NOMO-1 (cell line): ENCODE data around the gene DGCR2.
A peak's percentile ranks its signal among the peaks of the same experiment; 100 is the strongest.

Experiments used
- DNase-seq, 2 experiments: peaks; one replicate each; lab custom pipeline; 2025; ENCODE audit not compliant: unreplicated experiment in 2 of 2; lab: John Stamatoyannopoulos, UW

Gene DGCR2

DNA sequence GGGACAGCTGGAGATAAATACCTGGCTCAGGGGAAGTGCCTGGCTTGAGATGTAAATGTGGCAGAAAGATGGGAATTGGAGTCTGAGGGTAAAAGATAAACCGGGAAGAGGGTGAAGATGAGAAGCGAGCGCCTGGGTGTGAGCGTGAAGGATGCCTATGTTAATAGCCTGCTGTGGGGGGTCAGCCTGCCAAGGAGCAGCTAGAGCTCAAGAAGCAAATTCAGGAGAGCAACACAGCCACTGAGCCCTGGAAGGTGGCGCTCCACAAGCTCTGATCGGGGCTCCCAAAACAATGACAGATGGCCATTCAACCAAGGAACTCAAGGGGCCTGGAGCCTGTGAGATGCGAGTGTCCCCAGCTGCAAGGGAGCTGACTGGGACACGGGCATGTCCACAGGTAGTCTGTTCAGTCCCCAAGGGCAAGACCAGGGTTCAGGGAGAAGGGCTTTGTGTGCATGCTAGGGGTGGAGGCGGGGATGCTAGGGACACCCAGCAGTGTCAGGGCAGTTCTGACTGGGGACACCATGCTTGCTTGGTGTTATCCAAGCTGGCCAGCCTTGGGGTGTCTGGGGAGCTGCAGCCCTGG is 25.1 kb upstream of the DGCR2 start:
- no peak for DNase-seq

DNA sequence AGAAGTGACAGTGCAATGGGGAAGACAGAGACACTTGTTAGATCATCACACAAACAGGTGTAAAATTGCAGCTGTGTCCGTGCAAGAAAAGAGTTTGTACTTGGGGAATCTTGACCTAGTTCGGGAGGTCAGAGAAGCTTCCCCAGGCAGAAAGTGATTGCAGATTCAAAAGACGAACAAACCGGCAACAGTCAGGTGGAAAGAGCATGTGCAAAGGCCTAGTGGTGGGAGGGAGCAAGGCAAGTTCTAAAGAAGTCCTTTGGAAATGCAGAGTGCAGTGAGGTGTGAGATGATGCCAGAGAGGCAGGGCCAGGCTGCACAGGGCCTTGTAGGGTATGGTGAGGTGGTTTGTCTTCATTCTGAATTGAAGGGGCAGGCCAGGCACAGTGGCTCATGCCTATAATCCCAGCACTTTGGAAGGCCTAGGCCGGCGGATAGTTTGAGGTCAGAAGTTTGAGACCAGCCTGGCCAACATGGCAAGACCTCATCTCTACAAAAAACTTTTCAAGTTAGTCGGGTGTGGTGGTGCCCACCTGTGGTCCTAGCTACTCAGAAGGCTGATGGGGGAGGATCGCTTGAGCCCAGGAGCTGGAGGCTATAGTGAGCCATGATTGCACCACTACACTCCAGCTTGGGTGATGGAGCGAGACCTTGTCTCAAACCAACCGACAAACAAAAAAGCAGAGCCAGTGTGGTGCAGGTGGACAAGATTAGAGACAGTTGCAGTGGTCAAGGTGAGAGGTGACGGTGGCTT is 24.2 kb upstream of the DGCR2 start:
- DNase-seq = no peak

DNA sequence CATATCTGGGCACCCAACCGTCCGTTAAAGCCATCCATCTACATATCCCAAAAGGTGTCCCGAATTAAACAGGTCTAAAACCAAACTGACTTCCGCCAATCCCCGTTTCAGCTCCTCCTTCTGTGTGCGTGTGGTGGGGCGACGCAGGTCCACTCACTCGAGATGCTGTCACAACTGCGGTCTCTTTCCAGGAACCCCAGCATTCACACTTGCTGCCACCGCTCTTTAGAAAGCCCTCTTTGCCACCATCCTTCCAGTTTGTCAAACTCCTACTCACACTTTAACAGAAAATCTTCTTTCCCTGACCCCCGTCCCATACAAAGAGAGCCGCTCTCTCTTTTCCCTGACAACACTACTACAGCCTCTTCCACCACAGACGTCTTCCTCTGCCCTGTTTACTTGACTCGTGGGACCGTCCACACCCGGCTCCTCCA is 21.8 kb upstream of the DGCR2 start:
- DNase-seq = peak; percentile 9 to 15

DNA sequence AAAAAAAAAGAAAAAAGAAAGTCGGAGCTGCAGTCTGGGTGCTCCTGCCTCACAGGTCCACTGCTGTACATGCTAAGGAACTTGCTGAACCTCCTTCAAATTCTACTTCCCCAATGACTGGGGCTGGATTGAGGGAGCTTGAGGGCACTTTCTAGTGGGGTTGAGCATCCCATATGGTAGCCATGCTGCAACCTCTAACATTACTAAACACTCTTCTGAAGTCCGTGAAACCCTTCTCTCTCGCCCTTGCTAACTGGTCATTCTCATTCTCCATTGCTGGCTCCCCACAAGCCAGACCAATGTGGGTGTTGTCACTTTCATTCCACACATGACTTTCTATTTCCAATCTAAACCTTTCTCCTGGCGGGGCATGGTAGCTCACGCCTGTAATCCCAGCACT is 21.0 kb upstream of the DGCR2 start:
- no peak for DNase-seq

DNA sequence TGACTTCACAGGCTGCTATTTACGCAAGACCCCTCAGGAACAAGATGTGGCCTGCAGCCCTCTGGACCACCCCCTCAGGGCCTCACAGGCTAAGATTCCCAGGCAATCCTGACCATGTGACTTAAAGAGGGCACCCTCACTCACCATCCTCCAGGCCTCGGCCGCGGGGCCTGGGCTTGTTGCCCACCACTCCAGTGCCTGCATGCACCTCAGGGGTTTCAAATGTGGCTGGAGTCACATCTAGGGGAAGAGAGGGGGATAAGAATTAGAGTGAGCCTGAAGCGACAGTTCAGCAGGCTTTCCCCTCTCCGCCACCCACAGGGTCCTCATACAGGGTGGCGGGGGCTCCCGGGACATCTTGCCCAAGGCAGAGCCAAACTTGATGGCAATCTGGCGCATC is 20.2 kb upstream of the DGCR2 start:
- no peak for DNase-seq

DNA sequence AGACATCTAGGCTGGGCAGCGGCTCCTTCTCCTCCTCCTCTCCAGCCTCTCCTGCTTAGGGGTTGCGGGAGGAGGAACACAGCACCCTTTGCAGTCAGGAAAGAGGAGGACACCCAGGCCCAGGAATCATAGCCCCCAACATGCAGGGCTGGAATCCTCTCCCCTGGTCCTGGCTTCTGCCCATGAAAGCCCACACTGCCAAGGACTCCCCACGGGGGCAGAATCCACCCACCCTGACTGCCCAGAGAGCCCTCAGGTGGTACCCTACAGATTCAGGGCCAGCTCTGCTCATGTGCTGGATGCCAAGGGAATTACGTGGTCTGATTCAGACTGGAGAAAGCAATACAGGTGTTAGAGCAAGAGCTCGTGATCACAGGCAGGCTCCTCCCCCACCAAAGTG is 17.8 kb upstream of the DGCR2 start:
- DNase-seq = no peak

DNA sequence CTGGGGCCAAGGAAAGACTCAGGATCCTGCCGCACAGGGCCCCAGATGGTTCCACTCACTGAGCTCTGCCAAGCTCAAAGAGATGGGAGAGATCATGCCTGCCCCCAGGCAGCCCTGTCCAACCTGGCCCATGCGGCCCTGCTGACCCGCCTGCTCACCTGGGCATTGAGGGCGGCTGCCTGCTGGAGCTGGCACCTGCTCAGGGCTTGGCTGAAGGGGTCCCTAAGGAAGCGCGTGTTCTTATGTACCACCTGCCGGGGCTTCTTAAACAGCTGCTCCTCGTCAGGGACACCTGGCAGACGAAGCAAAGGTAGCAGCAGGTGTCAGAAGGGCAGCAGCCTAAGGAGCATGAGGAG is 16.8 kb upstream of the DGCR2 start:
- DNase-seq = no peak

DNA sequence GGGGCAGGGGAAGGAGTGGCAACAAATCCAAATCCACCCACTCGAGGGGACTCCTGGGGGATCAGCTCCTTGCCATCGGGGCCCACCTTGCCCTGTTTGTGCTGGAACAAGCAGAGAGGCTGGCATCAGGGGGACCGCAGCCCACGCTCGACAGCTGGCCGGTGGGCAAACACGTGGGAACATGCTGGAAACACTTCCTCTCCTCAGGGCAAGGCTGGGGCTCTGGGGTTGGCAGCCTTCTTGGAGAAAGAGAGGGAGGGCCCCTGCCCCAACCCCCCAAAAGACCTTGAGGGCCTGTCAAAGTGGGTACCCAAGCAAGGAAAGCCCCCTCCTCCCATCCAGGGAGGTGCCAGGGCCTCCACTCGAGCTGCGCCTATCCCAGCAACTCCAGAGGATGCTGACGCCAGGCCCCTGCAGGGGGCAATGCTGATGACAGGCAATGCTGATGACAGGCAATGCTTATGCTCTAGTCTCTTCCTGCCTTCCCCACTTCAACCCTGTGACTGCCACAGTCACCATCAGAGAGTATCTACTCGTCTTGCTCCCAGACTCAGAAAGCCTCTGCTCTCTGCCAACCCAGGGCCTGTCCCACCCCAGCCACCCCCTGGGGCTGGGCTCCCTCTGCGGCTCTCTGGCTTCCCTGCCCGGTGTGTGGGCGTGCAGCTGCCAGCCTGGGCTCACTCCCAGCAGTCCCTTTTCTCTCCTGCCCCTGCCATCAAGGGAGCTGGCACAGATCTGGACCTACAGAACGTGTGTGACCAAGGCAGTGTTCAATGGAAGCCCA is 16.2 kb upstream of the DGCR2 start:
- no peak for DNase-seq

DNA sequence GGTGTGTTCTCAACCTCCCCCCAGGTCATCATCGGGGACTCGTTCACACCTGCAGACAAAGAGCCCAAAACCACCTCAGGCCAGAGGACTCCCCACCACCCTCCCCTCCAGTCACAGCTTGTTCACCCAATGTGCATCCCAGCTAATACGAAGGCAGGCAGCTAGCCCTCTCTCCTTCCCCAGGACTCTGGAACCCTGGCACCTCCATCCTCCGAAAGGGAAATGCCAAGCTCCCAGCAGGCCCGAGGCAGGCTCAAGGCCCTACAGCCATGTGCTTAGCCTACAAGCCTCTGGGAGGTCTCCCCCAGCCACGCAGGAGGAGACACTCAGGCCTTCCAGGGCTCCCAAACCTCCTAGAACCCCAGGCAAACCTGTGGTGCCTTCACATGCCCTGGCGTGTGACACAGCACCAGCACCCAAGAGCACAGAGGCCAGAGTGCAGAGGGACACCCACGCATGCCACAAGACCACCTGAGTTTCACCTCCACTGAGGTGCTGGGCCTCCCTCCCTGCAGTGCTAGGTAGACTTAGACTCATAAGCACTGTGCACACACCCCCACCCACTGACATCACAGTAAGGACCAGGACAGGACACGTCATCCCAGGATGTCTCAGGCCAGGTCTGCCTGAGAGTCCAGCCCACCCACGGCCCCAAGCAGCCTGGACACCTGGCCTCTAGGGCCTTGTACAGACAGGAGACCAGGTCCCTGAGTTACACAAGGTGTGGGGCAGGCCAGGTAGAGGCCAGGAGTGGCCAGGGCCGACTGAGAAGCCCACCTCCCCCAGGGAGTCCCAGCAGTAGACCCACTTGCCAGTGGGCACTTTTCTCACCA is 15.4 kb upstream of the DGCR2 start:
- no peak for DNase-seq

DNA sequence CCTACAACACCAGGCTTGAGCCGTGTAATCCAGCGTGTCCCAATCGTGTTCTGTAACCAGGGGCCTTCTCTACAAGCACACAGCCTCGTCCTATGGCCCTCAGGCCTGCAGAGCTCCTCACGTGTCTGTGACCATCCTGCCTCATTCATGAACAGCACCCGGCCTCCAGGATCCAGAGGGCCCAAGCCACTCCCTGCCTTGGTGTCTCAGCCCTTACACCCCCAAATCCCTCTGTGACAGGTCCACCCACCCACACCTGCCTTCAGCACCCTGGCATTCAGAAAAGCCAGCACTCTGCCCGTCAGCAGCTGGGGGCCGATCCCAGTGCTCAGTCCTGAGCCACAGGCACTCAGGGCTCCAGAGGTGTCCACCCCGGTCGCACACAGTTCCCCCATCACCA is 14.7 kb upstream of the DGCR2 start:
- DNase-seq = no peak

DNA sequence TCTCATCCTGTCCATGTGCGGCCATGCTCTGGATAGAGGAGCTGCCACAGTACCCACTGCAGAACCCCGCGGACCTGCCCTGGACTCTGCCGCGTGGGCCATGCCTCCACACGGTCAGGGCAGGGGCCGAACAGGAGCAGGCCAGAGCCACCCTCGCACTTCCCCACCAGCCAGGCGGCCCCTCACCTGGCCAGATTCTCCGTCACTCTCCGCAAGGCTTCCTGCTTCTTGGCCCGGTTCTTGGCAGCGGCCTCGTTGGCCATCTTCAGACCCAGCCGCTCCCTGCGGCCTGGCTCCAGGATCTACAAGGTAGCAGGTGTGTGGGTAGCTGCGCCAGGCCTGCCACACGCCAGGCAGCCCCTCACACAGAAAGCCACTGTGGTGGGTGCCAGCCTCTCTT is 12.7 kb upstream of the DGCR2 start:
- no peak for DNase-seq

DNA sequence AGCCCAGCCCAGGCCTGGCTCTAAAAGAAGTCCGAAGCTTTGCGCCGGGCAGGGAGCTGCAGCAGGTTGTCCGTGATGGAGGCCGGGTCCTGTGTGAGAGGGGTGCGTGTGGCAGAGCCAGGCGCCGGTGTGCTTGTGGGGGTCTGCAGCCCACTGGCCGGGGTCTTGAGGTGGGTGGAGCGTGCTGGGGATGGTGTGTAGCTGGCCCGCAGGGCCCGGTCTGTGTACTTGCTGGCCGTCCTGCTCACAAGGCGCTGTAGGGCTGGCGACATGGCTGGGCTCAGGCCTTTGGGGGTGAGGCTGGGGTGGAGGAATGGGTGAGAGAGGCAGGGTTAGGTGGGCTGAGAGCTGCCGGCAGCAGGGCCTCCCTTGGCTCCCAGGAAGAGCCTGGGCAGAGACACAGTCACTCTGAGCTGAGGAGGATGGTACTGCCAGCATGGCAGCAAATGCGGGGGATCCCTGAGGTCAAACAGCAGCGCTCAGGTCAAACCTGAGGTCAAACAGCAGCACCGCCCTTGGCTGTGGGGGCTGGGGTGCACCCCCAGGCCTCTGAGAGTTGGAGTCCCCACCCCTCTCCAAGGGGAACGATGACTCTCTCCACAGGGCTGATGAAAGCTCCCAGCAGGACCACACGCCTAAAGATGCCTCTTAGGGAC is 12.1 kb upstream of the DGCR2 start:
- DNase-seq = no peak

DNA sequence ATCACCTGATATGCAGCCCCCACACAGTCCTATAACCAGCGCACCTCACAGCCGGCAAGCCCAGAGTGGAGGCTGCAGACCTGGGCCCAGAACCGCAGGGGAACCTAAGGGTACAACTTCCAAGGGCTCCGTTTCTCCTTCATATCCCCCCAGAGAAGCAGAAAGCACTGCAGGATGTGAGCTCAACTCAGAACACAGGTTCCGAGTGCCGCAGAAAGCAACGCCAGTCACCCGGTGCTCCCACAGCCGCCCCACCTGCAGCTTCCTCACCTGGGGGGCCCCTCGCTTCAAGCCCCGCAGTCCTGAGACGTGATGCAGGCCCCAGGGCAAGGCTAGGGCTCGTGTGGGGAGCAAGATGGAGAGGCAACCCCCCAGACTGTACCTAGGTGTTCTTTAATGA is 11.3 kb upstream of the DGCR2 start:
- DNase-seq = no peak

DNA sequence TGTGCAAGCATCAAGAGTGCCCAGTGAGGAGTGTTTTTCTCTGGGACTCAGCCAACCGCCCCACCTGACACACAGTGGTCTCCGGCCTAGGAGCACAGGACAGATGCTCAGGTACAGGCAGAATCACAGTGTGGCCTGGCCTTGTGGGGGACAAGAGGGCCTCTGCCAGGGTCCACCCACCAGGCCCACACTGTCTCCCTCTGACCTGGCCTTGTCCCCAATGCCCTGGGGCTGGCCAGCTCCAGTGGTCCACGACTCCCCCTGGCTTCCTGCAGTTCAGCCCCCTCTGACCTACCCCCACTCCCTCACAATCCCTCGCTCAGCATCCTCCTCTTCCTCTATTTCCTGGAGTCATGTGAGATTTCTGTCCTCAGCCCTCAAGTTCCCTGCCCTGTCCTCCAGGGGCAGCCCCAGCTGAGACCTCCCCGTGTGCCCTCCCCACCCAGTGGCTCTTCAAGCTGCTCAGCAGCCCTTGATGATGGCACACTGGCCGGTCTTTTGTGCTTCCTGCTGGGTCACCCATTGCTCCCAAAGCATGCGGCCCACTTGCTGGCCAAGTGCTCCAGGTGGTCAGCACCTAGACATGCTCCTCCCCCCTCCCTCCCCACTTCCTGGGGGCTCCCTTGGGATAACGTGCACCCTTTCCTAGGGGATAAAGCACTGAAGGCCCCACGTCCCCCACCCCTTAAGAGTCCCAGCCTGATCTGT is 10.6 kb upstream of the DGCR2 start:
- no peak for DNase-seq

DNA sequence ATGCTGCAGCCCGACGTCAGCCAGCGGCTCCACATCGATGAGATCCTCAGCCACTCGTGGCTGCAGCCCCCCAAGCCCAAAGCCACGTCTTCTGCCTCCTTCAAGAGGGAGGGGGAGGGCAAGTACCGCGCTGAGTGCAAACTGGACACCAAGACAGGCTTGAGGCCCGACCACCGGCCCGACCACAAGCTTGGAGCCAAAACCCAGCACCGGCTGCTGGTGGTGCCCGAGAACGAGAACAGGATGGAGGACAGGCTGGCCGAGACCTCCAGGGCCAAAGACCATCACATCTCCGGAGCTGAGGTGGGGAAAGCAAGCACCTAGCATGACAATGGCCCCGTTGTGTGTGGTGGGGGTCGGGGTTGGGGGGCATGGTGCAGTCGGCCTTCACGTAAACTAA is 9.9 kb upstream of the DGCR2 start:
- DNase-seq = no peak

DNA sequence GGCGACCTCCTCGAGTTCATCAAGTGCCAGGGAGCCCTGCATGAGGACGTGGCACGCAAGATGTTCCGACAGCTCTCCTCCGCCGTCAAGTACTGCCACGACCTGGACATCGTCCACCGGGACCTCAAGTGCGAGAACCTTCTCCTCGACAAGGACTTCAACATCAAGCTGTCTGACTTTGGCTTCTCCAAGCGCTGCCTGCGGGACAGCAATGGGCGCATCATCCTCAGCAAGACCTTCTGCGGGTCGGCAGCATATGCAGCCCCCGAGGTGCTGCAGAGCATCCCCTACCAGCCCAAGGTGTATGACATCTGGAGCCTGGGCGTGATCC is 9.4 kb upstream of the DGCR2 start:
- DNase-seq = no peak

DNA sequence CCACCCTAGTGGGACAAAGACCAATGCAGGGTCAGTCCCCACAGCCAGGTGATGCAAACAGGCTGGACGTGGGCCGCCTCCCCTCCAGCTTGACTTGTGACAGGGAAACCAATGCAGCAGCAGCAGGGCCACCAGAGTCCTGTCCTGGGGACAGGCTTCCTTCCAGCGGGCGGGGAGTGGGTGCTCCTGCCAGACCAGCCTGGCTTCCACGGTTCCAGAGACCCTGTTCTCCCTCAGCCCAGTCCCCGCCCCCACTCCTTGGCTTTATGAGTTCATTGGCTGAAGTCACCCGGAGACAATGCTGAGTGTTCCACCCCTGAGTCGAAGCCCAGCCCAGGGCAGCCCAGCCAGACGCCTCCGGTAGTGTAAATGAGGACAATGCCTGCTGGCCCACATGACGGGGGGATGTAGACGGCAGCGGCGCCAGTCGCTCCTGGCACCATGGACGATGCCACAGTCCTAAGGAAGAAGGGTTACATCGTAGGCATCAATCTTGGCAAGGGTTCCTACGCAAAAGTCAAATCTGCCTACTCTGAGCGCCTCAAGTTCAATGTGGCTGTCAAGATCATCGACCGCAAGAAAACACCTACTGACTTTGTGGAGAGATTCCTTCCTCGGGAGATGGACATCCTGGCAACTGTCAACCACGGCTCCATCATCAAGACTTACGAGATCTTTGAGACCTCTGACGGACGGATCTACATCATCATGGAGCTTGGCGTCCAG is 8.9 kb upstream of the DGCR2 start, which contains the start of gene TSSK2:
Gene TSSK2, plus strand, starts transcription at position 350 of the 726 bp plus-strand sequence. Its CDS starts 92 bp downstream, at position 442.
- no peak for DNase-seq

DNA sequence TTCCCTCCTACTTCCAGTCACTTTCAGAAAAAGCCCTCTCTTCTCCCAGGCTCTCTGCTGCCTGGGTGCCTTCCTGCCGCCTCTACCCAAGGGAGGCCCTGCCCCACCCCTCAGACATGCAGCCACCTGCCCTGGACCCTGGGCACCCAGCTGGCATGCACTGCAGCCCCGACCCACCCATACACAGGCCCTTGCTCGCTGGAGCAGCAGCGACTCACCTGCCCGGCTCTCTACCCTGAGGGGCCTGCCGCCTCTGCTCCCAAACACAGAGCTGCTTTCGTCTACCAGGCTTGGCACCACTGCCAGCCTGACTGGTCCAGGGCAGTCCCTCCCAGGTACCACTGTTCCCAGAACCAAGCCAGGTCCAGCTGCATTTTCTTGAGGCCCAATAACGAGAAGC is 7.7 kb upstream of the DGCR2 start:
- no peak for DNase-seq

DNA sequence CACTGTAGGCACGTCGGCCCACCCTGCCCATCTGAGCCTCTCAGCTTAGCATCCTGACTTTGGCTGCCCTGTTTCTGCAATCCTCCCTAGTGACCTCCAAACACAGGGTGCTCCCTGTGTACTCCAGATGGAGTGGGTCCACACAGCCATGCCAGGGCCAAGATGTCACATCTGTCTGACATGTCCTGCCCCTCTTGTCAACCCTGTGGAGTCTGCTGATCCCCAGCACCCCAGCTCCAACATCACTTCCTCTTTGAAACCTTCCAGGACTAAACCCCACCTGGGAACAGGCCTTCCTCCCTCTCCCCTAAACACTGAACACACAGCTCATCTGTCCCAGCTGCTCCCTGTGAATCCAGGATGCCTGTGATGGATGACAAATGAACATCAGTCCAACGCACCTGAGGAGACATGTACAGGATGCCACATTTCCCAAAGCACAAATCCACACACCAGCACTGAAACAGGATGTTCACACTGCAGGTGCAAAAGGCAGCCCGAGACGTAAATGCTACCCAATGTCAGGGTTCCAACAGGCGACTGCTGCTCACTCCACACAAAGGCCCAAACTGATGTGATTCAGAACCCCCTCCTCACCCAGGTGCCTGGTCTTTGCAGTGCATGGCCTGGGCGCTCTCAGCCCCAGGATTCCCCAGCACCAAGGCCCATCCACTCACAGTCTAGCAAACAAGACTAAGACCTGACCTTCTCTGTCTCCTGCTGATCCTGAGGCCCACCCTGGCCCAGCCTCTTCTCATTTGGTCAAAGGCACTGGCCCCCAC is 6.9 kb upstream of the DGCR2 start:
- DNase-seq = no peak
